Activated T-cell treated with anti-CD3 and anti-CD28 coated beads, Interleukin-2, amount 50 U/mL, for 1 hour (primary cell): ENCODE data around the gene PTDSS2.

ENCODE experiments used
- DNase-seq: peaks from one replicate; pipeline ENCODE4 v3.0.0-alpha.2; 2020

Gene PTDSS2

GRCh38 chr11:533586-534395 is 83.7 kb downstream of the PTDSS2 start:
- DNase-seq = no peak

GRCh38 chr11:534396-535209 is 84.5 kb downstream of the PTDSS2 start:
- DNase-seq = peak; percentile 56

GRCh38 chr11:535210-535518 is 85.1 kb downstream of the PTDSS2 start:
- DNase-seq = no peak

GRCh38 chr11:535519-536454 is 85.7 kb downstream of the PTDSS2 start, which contains the start of gene HRAS:
Gene HRAS (minus strand): TSS chr11:535576.
- DNase-seq = peak; percentile 97

GRCh38 chr11:536841-537621 is 87.0 kb downstream of the PTDSS2 start, which contains the start of gene LRRC56:
Gene LRRC56 (plus strand): TSS chr11:537527. CDS start chr11:540685, 3,158 bp downstream.
- DNase-seq = peak; percentile 95

- DNase-seq = no peak
Observed at GRCh38 chr11:537622-538430, 87.7 kb downstream of the PTDSS2 start.

GRCh38 chr11:538431-539051 is 88.5 kb downstream of the PTDSS2 start:
- no peak for DNase-seq

GRCh38 chr11:539971-540481 is 89.9 kb downstream of the PTDSS2 start:
- no peak for DNase-seq
